Smooth muscle cell (in vitro differentiated cells): ENCODE measurements around the gene PHGDH. TPM values are rescaled to one million over a fixed set of nuclear protein-coding genes. Genes with fewer than 3 reads are reported as not detected.

ENCODE experiments used
- DNase-seq: peaks from one replicate; lab custom pipeline; 2025; ENCODE audit not compliant: unreplicated experiment; lab: John Stamatoyannopoulos, UW
- H2AFZ ChIP-seq: fragments of 200-600 bp; sonication (generic); 2 replicates; pipeline ENCODE4 v1.6.0; 2016; ENCODE audit warnings: antibody characterized with exemption, low read depth, mild to moderate bottlenecking
- H3F3A ChIP-seq: fragments of 200-600 bp; sonication (generic); 2 replicates; pipeline ENCODE4 v1.6.0; 2017; ENCODE audit warnings: antibody characterized with exemption, low read depth
- H3K27ac ChIP-seq: fragments of 200-600 bp; sonication (generic); 2 replicates; pipeline ENCODE4 v1.5.1; 2016; ENCODE audit warnings: low read depth, mild to moderate bottlenecking
- H3K27me3 ChIP-seq: fragments of 200-600 bp; sonication (generic); 2 replicates; pipeline ENCODE4 v1.6.1; 2016; ENCODE audit warnings: low read depth, mild to moderate bottlenecking
- H3K36me3 ChIP-seq: fragments of 200-600 bp; sonication (generic); 2 replicates; pipeline ENCODE4 v1.5.1; 2016; ENCODE audit warnings: low read depth
- H3K4me1 ChIP-seq: fragments of 200-600 bp; sonication (generic); 2 replicates; pipeline ENCODE4 v1.5.1; 2016; ENCODE audit warnings: low read depth
- H3K4me2 ChIP-seq: fragments of 200-600 bp; sonication (generic); 2 replicates; pipeline ENCODE4 v1.6.0; 2016; ENCODE audit warnings: mild to moderate bottlenecking
- H3K4me3 ChIP-seq: fragments of 200-600 bp; sonication (generic); 2 replicates; pipeline ENCODE4 v1.5.1; 2016; ENCODE audit warnings: mild to moderate bottlenecking
- H3K79me2 ChIP-seq: fragments of 200-600 bp; sonication (generic); 2 replicates; pipeline ENCODE4 v1.6.0; 2016; ENCODE audit warnings: low read depth, mild to moderate bottlenecking
- H3K9ac ChIP-seq: fragments of 200-600 bp; sonication (generic); 2 replicates; pipeline ENCODE4 v1.6.0; 2016; ENCODE audit warnings: low read depth
- H3K9me3 ChIP-seq: fragments of 200-600 bp; sonication (generic); replicated peaks from 2 replicates; pipeline ENCODE4 v1.5.1; 2016; ENCODE audit warnings: low read depth
- H4K20me1 ChIP-seq: fragments of 200-600 bp; sonication (generic); 2 replicates; pipeline ENCODE4 v1.6.0; 2016; ENCODE audit warnings: low read depth
- WGBS: methylation state at CpG from one replicate; pipeline ENCODE4 v1.1.7; 2016; ENCODE audit warnings: low lambda C conversion rate; 5-methylcytosine and 5-hydroxymethylcytosine counted together
- polyA plus RNA-seq: library from polyadenylated mRNA; unstranded; fragments of >200 nt; fragmentation: Nextera tagmentation; extraction: Ambion mirVana; gene quantifications from 2 replicates; pipeline ENCODE4 v1.2.1, GENCODE V29; 2016
- total RNA-seq: library from RNA; depleted of rRNA; stranded (reverse); fragments of >200 nt; gene quantifications from 2 replicates; pipeline ENCODE4 v1.2.3, GENCODE V29; 2014
- TF ChIP-seq, protein P1 (sequence below): fragments of 200-600 bp; sonication (generic); IDR thresholded peaks from 2 replicates; pipeline ENCODE4 v1.5.1; 2017; ENCODE audit warnings: borderline replicate concordance, mild to moderate bottlenecking, antibody characterized with exemption; ENCODE audit not compliant: insufficient read depth, poor library complexity, severe bottlenecking

Gene PHGDH
- total and polyA plus RNA-seq, 2 experiments from 2014 or later = 93.2 to 134 TPM

DNA sequence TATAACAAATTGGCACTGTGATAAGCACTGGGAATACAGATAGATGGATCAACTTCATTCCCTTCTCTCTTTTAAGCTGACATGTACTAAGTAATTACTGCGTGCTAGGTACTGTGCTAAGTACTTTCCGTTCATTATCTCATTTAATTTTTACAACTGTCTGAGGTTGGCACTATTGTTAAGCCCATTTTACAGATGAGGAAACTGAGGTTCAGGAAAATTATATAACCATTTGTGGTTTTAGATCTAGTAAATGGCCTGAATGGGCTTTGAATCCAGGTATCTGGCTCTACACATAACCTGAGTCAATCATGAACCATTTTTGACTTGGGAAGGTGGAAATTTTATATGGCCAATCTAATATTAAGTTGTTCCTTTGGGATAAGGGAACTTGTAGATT lies 60.6 kb downstream of the PHGDH start:
- TF ChIP-seq, protein P1, sequence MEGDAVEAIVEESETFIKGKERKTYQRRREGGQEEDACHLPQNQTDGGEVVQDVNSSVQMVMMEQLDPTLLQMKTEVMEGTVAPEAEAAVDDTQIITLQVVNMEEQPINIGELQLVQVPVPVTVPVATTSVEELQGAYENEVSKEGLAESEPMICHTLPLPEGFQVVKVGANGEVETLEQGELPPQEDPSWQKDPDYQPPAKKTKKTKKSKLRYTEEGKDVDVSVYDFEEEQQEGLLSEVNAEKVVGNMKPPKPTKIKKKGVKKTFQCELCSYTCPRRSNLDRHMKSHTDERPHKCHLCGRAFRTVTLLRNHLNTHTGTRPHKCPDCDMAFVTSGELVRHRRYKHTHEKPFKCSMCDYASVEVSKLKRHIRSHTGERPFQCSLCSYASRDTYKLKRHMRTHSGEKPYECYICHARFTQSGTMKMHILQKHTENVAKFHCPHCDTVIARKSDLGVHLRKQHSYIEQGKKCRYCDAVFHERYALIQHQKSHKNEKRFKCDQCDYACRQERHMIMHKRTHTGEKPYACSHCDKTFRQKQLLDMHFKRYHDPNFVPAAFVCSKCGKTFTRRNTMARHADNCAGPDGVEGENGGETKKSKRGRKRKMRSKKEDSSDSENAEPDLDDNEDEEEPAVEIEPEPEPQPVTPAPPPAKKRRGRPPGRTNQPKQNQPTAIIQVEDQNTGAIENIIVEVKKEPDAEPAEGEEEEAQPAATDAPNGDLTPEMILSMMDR = no peak

DNA sequence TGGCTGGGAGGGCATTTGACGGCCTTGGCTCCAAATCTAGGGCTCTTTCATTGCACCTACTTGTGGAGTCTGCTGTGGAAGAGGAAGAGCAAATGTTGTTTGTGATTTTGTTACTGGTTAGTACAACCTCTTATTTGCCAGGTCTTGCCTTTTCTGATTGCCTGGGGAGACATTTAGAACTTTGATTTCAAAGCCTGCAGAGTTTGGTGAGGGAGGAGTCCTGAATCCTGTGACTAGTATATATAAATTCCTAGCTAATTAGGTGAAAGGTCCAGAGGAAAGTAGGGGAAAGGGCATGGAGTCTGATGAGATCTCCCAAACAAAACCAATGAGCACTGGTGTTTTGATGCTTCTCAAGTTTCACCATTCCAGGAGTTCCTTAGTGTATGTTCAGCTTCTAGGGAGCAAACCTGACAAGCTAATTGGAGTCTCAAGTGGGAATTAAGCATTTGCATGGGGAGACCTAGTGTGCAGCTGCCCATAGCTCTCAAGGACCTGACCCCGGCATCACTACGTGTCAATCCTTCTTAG lies 62.0 kb downstream of the PHGDH start:
- no peak overlapping the region for H3K27ac ChIP-seq

More for the DNA sequence above, 60.6 kb downstream of the PHGDH start:
- no peak for DNase-seq
- WGBS = 97% methylated on average over 2 of the region's 2 CpGs
- Histone ChIP-seq H2AFZ (no peak overlapping the region), H3K36me3 (no peaks in the 10 kb centered on the region), H4K20me1 (no peaks in the 10 kb centered on the region), H3K79me2 (no peaks in the 10 kb centered on the region), H3K4me1 (peaks cover 24% of the 10 kb centered on the region), H3K27me3 (no peaks in the 10 kb centered on the region), H3K4me2 (no peak overlapping the region), H3K4me3 (no peak overlapping the region), H3K9me3 (no peaks in the 10 kb centered on the region), H3F3A (no peaks in the 10 kb centered on the region), H3K27ac (no peak overlapping the region), H3K9ac (no peak overlapping the region)

DNA sequence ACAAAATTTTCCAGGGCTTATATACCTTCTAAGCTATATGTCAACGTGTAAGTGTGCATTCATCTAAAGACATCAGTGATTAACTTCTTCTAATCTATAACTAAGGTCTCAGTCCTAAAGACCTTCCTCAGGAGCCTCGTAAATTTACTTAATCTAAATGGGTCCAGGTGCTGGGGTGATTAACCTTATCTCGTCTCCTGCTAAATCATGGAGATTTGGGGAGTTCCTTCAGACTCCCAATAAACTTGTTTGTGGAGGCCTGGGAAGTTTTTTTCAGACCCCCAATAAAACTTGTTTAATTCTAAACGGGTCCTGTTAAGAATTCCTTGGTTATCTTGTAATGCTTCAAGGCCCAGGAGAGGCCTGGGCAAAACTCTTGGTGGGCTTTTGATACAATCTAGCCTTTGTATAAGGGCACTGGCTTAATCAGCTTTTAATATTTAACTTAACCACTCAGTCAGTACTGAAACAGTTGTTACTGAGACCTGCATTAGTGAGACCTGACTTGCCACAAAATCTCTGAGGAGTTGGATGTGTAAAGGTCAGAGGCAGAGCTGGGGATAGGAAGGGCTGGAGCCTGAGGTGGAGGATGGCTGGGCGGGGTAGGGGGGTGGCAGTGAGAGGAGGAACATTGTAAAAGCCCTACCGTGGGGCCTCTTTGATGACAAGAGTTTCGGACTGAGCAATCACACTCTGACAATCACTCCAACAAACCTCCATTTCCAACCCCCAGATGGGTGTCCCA lies 63.2 kb downstream of the PHGDH start:
- DNase-seq = no peak
- Histone ChIP-seq H3K27ac (no peak overlapping the region), H3K79me2 (no peaks in the 10 kb centered on the region), H3F3A (no peaks in the 10 kb centered on the region), H2AFZ (no peak overlapping the region), H3K27me3 (no peaks in the 10 kb centered on the region), H3K36me3 (no peaks in the 10 kb centered on the region), H4K20me1 (no peaks in the 10 kb centered on the region), H3K9ac (no peak overlapping the region), H3K4me1 (peaks cover 24% of the 10 kb centered on the region), H3K4me2 (no peak overlapping the region), H3K9me3 (no peaks in the 10 kb centered on the region), H3K4me3 (no peak overlapping the region)
- 62% methylated on average over 7 of the region's 7 CpGs for WGBS
- TF ChIP-seq, protein P1 = no peak

More for the DNA sequence above, 62.0 kb downstream of the PHGDH start:
- Histone ChIP-seq H3K9ac (no peak overlapping the region), H3K4me3 (no peak overlapping the region), H3K4me1 (peaks cover 24% of the 10 kb centered on the region), H3K27me3 (no peaks in the 10 kb centered on the region), H2AFZ (no peak overlapping the region), H3K4me2 (no peak overlapping the region), H3F3A (no peaks in the 10 kb centered on the region), H3K9me3 (no peaks in the 10 kb centered on the region), H4K20me1 (no peaks in the 10 kb centered on the region), H3K79me2 (no peaks in the 10 kb centered on the region), H3K36me3 (no peaks in the 10 kb centered on the region)
- 52% methylated on average over 3 of the region's 3 CpGs for WGBS
- no peak for DNase-seq
- TF ChIP-seq, protein P1 = no peak
